ENCODE measurements around the gene ZBED1.

Gene ZBED1

GRCh38 chrX:2545144-2545543 is 44.4 kb upstream of the ZBED1 start:
- no peak overlapping the region for H3K4me3 Mint-ChIP-seq

GRCh38 chrX:2542826-2543521 is 42.2 kb upstream of the ZBED1 start:
- H3K27me3 Mint-ChIP-seq (ENCODE audit: low read depth), result peaks cover 7% of the 10 kb centered on the region
- no peak overlapping the region for H3K4me3 Mint-ChIP-seq
- H3K27ac Mint-ChIP-seq, result no peak overlapping the region
- H3K4me1 Mint-ChIP-seq, result peaks cover 9% of the 10 kb centered on the region
- no peak for TF ChIP-seq CTCF (IDR thresholded peaks at IDR 0.05; ENCODE audit: unreplicated experiment in 3 of 3)
- no peaks in the 10 kb centered on the region for H3K36me3 Mint-ChIP-seq (ENCODE audit: low read depth)
- peaks cover 10% of the 10 kb centered on the region for H3K9me3 Mint-ChIP-seq

More at GRCh38 chrX:2545144-2545543, 44.4 kb upstream of the ZBED1 start:
- H3K9me3 Mint-ChIP-seq, result peaks cover 10% of the 10 kb centered on the region
- TF ChIP-seq CTCF (IDR thresholded peaks at IDR 0.05; ENCODE audit: unreplicated experiment in 3 of 3), result no peak
- H3K4me1 Mint-ChIP-seq, result peaks cover 19% of the 10 kb centered on the region
- no peaks in the 10 kb centered on the region for H3K36me3 Mint-ChIP-seq (ENCODE audit: low read depth)
- peaks cover 7% of the 10 kb centered on the region for H3K27me3 Mint-ChIP-seq (ENCODE audit: low read depth)
- H3K27ac Mint-ChIP-seq, result no peak overlapping the region

GRCh38 chrX:2541603-2542002 is 40.8 kb upstream of the ZBED1 start:
- peaks cover 21% of the 10 kb centered on the region for H3K4me1 Mint-ChIP-seq
- H3K9me3 Mint-ChIP-seq, result peaks cover 10% of the 10 kb centered on the region
- no peak for TF ChIP-seq CTCF (IDR thresholded peaks at IDR 0.05; ENCODE audit: unreplicated experiment in 3 of 3)
- peaks cover 3% of the 10 kb centered on the region for H3K27me3 Mint-ChIP-seq (ENCODE audit: low read depth)
- no peaks in the 10 kb centered on the region for H3K36me3 Mint-ChIP-seq (ENCODE audit: low read depth)
- no peak overlapping the region for H3K27ac Mint-ChIP-seq
- H3K4me3 Mint-ChIP-seq, result no peak overlapping the region

GRCh38 chrX:2540426-2540947 is 39.7 kb upstream of the ZBED1 start:
- no peaks in the 10 kb centered on the region for H3K9me3 Mint-ChIP-seq
- peaks cover 21% of the 10 kb centered on the region for H3K4me1 Mint-ChIP-seq
- H3K4me3 Mint-ChIP-seq, result no peak overlapping the region
- H3K27ac Mint-ChIP-seq, result no peak overlapping the region
- no peak for TF ChIP-seq CTCF (IDR thresholded peaks at IDR 0.05; ENCODE audit: unreplicated experiment in 3 of 3)
- no peaks in the 10 kb centered on the region for H3K36me3 Mint-ChIP-seq (ENCODE audit: low read depth)
- no peaks in the 10 kb centered on the region for H3K27me3 Mint-ChIP-seq (ENCODE audit: low read depth)

GRCh38 chrX:2539586-2539985 is 38.8 kb upstream of the ZBED1 start:
- TF ChIP-seq CTCF (IDR thresholded peaks at IDR 0.05; ENCODE audit: unreplicated experiment in 3 of 3), result no peak
- no peaks in the 10 kb centered on the region for H3K36me3 Mint-ChIP-seq (ENCODE audit: low read depth)
- no peak overlapping the region for H3K4me3 Mint-ChIP-seq
- no peaks in the 10 kb centered on the region for H3K27me3 Mint-ChIP-seq (ENCODE audit: low read depth)
- H3K4me1 Mint-ChIP-seq, result peaks cover 21% of the 10 kb centered on the region
- peak overlapping the region in 1 of 3 experiments; percentile 38 for H3K27ac Mint-ChIP-seq
- no peaks in the 10 kb centered on the region for H3K9me3 Mint-ChIP-seq
